Bone marrow (tissue), 2 donors: Measurements from ENCODE around the gene ZC3H12C.

Source experiments
- DNase-seq, 2 donors: peaks; one replicate each; lab custom pipeline; 2025; lab: John Stamatoyannopoulos, UW

The ZC3H12C gene

DNA sequence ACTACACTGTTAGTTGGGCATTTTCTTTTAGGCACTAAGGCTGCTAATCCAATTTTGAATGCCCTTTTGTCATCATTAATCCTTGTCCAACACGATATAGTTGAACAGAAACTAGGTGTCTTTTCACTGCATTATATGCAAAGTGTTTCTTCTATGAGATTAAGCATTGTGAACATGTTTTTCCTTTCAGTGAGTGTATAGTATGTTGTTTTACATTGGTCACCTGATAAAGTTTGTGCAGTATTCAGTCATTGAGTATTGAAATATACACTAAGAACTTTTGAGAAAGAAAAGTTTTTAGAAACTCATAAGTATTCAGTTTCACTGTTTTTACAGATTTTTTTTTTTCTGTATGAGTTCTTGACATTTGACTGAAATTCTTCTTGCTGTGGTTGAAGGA, 59.0 kb downstream of the ZC3H12C start:
- DNase-seq = no peak

GRCh38 chr11:110153474-110153873, 60.3 kb downstream of the ZC3H12C start:
- no peak for DNase-seq

GRCh38 chr11:110156503-110156902, 63.3 kb downstream of the ZC3H12C start:
- no peak for DNase-seq

DNA sequence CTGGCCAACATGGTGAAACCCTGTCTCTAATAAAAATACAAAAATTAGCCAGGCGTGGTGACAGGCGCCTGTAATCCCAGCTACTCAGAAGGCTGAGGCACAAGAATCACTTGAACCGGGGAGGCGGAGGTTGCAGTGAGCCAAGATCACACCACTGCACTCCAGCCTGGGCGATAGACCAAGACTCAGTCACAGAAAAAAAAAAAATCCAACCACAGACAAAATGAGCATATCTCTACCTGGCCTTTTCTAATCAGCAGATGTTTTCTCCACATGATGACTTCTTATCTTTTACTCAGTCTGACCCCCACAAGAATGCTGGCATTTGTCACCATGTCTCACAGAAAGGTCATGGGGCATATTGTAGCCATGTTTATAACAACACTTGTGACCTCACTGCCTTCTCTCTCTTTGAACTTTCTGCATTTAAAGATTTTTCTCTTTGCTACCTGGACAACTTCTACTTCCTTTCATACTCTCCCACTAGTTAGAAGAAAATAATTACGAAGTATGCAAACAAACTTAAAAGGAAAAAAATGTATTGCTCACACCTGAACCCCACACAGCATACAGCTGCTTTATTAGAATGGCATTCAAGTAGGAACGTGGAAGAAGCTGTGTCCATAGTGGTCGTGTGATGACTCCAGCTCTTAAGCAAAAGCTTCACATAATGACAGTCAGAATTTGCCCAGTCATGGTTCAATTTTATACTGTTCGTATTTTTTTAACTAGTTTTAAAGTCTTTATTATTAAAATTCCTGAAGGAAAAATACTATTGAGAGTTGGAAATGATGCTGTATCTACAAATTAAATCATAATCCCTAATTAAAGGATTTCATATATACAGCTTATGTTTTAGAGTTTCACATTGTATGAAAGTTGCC, 65.4 kb downstream of the ZC3H12C start:
- no peak for DNase-seq

- DNase-seq = no peak
Observed at GRCh38 chr11:110159476-110159875, 66.3 kb downstream of the ZC3H12C start.

GRCh38 chr11:110160016-110160415, 66.8 kb downstream of the ZC3H12C start:
- DNase-seq = no peak

GRCh38 chr11:110160437-110160836, 67.2 kb downstream of the ZC3H12C start:
- DNase-seq = no peak

DNA sequence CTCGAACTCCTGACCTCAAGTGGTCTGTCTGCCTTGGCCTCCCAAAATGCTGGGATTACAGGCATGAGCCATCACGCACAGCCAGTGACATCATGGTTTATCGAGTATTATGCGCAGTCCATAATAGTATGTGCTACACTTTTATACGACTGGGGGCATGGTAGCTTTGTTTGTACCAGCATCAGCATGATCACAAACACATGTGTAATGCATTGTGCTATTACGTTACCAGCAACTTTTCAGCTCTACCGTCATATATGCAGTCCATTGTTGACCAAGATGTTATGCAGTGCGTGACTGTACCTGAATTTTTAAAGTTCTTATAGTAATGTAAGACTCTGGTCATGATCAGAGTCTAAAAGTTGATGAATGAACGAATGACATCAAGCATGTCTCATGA, 67.9 kb downstream of the ZC3H12C start:
- no peak for DNase-seq

GRCh38 chr11:110162216-110162615, 69.0 kb downstream of the ZC3H12C start:
- no peak for DNase-seq

- no peak for DNase-seq
Observed at GRCh38 chr11:110165039-110165925, 72.1 kb downstream of the ZC3H12C start.

DNA sequence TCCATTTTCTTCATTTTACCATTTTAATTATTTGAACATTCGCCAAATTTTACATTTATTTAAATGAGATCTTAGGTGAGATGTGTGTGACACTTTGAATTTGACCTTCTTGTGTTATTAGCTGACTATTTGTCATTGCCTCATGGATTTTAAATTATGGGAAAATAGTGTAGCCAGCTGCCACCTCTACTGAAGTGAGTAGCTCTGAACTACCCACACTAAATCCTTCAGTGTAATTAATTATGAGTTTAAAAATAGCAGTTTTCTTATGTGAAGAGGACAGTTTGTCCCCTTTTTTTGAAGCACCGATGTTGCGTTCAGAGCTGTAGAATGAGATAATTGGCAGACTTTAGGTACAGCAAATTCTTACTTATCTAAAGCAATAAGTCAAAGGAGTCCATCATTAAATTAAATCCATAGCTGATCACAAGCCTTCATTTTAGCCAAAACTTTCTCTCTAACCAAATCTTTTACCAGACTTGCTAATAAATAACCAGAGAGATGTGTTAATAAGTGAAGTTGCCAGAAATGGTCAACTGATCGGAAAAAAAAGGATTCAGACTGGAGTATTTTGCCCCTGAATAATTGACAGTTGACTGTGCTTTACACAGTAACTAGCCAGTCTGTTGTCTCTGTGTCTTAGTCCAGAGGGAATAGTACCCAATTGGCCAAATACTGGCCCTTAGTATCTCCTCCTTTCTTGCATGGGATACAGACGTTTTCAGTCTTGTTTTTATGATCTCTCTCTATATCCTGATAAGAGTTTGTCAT, 75.0 kb downstream of the ZC3H12C start:
- DNase-seq = no peak

GRCh38 chr11:110169738-110170137, 76.5 kb downstream of the ZC3H12C start:
- no peak for DNase-seq

DNA sequence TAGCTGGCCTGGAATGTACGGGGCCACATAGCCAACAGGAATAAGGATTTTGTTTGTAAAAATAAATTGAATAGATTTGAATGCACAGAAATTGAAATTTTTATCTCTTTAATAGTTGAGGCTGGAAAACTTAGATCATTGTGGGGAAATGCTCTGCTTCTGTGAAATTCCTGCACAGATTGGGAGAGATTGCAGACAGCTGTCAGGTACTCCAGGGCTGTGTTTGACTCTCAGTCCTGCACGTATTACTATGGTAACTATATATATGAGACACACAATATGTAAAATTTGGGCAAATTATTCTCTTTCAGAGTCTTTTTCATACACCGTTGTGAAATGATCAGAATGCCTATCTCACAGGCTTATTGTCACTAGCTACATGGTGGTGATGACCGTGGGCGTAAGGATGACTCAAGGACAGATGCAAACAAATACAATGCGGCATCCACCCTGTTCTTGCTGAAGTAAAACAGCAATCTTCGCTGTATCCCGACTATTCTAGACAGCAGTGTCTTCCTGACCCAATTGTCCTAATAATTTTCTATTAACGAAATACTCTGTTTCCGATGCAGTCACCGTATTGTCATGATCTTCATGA, 79.4 kb downstream of the ZC3H12C start:
- no peak for DNase-seq

DNA sequence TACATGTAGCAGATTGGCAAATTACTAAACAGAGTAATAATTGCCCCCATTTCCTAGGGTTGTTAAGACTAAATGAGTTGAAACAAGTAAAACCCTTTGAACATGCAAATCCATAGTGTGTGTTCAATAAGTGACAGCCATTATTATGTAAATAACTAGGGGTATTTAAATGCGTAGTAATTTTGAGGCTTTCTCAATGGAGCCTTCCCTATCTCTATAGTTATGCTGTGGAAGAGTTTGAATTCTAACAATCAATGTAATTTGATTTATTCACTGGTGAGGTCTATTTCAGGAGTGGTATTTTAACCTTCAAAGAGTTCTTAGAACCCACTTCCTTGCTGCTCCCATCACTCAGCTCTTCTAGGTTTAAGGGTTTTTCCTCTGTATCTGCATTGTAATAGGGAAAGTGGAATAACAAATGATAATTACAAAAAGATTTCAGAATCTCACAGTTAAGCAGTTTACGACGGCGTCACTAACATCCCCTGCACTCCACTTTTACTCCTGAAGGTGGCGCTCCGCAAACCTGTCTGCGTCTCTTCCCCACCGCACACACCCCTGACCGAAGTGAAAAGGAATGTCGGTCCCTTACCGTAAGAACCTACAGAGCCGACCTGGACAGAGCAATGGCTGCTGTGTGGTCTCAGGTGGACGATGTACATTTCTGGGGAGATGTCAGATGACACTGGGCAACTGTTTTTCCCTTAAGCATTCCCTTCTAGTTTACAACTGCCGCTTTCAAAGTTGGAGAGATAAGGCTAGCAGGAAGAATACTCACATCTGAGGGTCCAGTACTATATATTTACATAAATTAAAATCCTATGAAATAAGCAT, 80.8 kb downstream of the ZC3H12C start:
- DNase-seq = no peak

DNA sequence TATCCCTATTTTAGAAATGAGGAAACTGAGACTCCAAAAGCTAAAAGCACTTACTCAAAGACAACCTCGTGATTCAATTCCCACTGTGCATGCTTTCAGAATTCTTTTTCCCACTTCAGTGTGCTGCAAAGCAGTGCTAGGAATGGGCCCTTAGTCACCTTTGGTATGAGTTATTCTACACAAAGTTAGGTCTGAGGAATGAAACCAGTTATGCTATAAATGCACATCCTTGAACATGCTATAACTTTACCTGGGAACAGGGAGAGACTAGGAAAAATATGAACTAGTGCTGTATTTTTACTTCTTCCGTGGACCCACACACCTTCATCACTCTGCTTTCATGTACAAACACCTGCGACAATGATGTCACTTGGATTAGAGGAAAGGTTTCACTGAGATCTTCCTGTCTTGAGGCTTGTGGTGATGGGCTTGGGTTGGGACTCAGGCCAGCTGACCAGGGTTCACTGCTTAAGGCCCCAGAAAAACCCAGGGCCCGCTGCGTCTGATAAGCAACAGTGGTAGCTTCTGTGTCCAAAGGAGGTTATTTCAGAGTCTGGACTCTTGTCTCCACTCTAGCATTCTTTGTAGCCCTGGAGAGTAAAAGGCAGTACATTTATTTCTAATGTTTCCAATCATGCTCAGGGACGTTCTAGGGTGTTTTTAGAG, 81.6 kb downstream of the ZC3H12C start:
- no peak for DNase-seq

DNA sequence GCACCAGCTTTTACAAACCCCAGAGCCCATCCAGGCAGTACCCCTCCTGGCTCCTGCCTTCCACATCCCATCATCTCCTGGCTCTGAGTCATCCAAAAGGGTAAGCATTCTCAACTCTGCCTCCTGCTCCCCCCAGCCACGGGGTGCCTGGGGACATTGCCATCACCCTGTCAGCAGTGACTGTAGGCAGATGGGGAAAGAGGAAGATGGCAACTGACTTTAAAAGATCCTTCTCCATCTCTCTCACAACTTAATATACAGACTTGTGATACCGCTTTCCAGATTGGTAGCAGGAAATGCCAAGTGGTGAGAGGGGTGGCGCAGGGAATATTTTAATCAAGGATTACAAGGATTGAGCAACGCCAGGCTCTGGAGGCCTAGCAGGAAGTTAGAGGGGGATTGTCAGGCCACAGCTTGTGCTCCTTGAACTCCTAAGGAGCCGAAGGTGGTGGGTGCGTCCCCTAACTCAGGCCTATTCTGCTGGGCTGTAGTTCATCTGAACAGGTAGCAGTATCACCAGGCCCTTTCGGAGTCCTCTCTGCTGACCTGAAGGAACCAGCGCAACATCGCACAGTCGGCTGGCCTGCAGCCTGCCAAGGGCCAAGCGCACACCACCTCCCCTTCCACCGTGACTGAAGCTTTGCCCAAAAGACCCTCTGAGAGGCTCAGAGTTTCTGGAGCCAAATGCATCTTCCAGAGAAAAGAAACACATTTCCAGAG, 83.3 kb downstream of the ZC3H12C start:
- peak in 1 of 2 donors; percentile 31 for DNase-seq

- DNase-seq = no peak
Observed at GRCh38 chr11:110177086-110177456, 83.9 kb downstream of the ZC3H12C start.

DNA sequence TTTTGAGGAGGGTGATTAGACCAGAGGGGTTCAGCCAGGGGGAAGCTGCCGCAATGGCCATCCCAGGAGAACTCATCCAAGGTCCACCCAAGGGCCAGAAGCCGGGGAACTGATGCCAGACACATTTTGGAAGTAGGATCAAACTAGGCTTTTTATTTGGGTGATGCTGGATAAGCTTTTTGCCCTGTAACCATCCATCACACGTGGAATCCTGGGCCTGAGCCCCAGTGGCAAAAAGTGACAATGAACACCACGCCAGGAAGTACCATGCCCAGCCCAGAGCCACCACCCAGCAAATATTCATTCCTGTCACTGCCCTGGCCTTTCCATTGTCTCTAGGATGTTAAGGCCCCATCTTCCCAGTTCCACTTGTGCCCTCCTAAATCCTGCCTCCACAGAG, 85.9 kb downstream of the ZC3H12C start:
- DNase-seq = no peak

GRCh38 chr11:110182886-110183285, 89.7 kb downstream of the ZC3H12C start:
- DNase-seq = no peak

DNA sequence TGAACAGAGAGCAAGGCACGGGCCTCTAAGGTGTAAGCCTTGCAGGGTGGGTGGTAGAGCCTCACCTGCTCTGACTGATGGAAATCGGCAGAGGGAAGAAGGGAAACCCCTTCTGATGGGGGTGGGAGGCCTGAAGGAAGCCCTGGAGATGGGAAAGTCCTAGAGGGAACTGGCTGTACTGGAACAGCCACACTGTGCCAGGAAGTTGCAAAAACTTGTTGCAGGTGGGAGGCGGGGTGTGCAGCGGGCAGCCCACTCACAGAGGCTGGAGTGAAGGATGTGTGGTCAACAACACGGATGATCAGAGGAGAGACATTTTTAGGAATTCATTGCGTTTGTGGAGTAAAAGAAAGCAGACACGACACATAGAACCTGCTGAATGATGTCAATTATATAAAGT, 91.3 kb downstream of the ZC3H12C start:
- no peak for DNase-seq
